Right atrium auricular region (tissue), 2 donors: ENCODE results near the gene GOLGA6L7. TPM values are rescaled to one million over a fixed set of nuclear protein-coding genes. Genes with fewer than 3 reads are reported as not detected.

Experiments used
- DNase-seq: peaks from one replicate; pipeline ENCODE4 v3.0.0-alpha.2; 2019; ENCODE audit warnings: low spot score
- H3K27ac ChIP-seq, 2 donors: fragments of 200-600 bp; sonication (generic); 1 replicate in 1 of 2; 2 replicates in 1 of 2; pipeline ENCODE4 v1.5.1; 2016 to 2019
- H3K27me3 ChIP-seq, 2 donors: fragments of 200-600 bp; sonication (generic); one replicate each; pipeline versions ENCODE4 v1.5.1 to v1.6.0; 2017 to 2019
- H3K36me3 ChIP-seq: fragments of 200-600 bp; sonication (generic); one replicate; pipeline ENCODE4 v1.5.1; 2016
- H3K4me1 ChIP-seq, 2 donors: fragments of 200-600 bp; sonication (generic); one replicate each; pipeline versions ENCODE4 v1.5.1 to v1.6.0; 2017 to 2019
- H3K4me3 ChIP-seq, 2 donors: fragments of 200-600 bp; sonication (generic); 1 replicate in 1 of 2; 2 replicates in 1 of 2; pipeline ENCODE4 v1.5.1; 2017 to 2019; ENCODE audit warnings: mild to moderate bottlenecking in 1 of 2, moderate library complexity in 1 of 2
- H3K9me3 ChIP-seq, 2 donors: fragments of 200-600 bp; sonication (generic); one replicate each; pipeline ENCODE4 v1.5.1; 2019
- total RNA-seq, 2 donors: library from RNA; depleted of rRNA; stranded (reverse); fragments of >200 nt; gene quantifications; one replicate each; pipeline ENCODE4 v1.1.0, GENCODE V29; 2016
- TF ChIP-seq, protein P1 (sequence below), 2 donors: fragments of 200-600 bp; sonication (generic); IDR thresholded peaks; one replicate each; pipeline ENCODE4 v1.5.1; 2019; ENCODE audit warnings: antibody characterized with exemption in 2 of 2

The GOLGA6L7 gene
- total RNA-seq, 2 donors from 2014 or later, result not detected

DNA sequence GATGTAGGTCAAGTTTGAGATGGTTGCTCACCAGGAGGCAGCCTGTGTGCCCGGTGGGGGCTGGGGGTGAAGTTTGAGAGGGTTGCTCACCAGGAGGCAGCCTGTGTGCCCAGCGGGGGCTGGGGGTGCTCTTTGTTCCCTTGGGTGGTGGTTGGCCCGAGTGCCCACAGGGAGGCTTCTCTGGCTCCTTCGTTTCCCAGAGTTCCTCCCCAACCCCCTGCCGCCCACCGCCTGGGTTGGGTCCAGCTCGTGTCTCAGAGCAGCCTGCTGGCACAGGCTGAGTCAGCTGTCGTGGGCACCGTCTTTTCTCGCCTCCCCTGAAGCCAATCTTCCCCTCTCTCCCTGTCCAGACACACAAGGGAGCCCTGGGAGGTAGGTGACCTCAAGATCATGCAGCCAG lies 40.5 kb upstream of the GOLGA6L7 start:
- TF ChIP-seq, protein P1, sequence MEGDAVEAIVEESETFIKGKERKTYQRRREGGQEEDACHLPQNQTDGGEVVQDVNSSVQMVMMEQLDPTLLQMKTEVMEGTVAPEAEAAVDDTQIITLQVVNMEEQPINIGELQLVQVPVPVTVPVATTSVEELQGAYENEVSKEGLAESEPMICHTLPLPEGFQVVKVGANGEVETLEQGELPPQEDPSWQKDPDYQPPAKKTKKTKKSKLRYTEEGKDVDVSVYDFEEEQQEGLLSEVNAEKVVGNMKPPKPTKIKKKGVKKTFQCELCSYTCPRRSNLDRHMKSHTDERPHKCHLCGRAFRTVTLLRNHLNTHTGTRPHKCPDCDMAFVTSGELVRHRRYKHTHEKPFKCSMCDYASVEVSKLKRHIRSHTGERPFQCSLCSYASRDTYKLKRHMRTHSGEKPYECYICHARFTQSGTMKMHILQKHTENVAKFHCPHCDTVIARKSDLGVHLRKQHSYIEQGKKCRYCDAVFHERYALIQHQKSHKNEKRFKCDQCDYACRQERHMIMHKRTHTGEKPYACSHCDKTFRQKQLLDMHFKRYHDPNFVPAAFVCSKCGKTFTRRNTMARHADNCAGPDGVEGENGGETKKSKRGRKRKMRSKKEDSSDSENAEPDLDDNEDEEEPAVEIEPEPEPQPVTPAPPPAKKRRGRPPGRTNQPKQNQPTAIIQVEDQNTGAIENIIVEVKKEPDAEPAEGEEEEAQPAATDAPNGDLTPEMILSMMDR (IDR thresholded peaks at IDR 0.05), result no peak
- Histone ChIP-seq H3K4me1 (peaks cover 0 to 13% of the 10 kb centered on the region in 2 donors), H3K27me3 (peaks cover 0 to 8% of the 10 kb centered on the region in 2 donors), H3K36me3 (no peaks in the 10 kb centered on the region), H3K9me3 (no peaks in the 10 kb centered on the region), H3K27ac (no peak overlapping the region), H3K4me3 (no peak overlapping the region)
- DNase-seq, result no peak

DNA sequence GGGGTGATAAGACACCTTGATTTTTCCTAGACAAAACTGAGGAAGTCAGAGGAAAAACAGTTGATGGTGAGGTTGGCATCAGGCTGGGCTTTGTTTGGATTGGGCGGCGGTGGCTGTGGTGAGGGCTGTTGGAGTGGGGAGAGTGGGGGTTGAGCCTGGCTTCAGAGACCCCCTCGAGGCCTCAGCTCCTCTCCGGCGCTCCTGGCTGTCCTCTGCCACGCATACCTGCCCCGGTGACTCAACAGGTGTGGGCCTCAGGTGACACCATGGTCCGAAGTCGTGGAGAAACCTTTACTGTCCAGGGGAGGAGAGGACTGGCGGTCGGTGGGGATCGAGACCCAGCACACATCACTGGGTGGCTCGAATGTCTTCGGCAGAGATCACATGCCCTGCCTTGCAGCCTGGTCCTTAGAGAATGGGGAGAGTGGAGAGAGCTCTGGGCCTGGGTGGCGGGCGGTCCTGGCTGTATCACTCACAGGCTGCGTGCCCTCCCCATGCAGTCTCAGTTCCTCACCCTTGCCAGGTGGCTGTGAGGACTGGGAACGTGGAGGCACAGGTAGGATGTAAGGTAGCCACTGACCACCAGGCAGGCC lies 40.0 kb upstream of the GOLGA6L7 start:
- Histone ChIP-seq H3K27ac (no peak overlapping the region), H3K4me3 (no peak overlapping the region), H3K4me1 (peaks cover 0 to 13% of the 10 kb centered on the region in 2 donors), H3K36me3 (no peaks in the 10 kb centered on the region), H3K27me3 (peaks cover 0 to 8% of the 10 kb centered on the region in 2 donors), H3K9me3 (no peaks in the 10 kb centered on the region)
- no peak for DNase-seq
- TF ChIP-seq, protein P1 (IDR thresholded peaks at IDR 0.05), result no peak

DNA sequence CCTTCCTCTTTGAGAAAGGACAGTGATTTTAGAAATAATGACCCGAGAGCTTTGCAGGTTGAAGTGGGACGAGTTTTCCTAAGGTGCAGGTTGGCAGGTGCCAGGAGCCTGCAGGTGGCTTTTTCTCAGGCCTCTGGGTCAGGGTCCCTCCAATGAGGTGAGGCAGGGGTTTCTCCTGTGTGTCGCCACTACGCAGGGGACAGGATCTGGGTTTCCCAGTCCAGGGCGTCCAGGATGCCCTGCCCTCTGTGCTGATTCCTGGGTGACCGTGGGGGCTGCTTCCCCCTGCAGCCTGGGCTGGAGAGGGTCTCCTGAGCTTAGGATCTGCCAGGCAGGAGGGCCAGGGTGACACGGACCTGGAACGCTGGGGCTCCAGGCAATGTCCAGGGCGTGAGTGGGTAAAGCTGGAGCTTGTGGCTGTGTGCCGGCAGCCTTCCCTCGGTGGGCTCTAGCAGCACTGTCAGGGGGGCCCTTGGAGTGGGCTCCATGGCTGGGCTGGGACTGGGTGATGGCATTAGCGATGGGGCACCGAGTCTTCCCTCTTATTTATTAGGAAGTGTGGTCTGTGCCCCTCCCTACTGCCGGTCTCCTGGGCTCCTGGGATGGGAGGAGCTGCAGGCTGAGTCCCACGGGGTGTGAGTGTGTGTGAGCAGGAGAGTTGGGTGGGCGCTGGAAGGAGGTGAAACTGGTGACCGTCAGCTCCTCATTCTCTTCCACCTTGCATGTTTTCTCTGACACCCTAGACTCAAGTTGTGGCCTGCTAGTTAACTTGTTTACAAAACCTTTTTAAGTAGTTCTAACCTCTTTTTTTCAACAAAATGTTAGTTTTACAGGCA lies 39.1 kb upstream of the GOLGA6L7 start:
- Histone ChIP-seq H3K4me1 (peaks cover 0 to 13% of the 10 kb centered on the region in 2 donors), H3K4me3 (no peak overlapping the region), H3K9me3 (no peaks in the 10 kb centered on the region), H3K27me3 (peaks cover 0 to 8% of the 10 kb centered on the region in 2 donors), H3K36me3 (no peaks in the 10 kb centered on the region), H3K27ac (no peak overlapping the region)
- no peak for DNase-seq
- TF ChIP-seq, protein P1 (IDR thresholded peaks at IDR 0.05), result no peak

DNA sequence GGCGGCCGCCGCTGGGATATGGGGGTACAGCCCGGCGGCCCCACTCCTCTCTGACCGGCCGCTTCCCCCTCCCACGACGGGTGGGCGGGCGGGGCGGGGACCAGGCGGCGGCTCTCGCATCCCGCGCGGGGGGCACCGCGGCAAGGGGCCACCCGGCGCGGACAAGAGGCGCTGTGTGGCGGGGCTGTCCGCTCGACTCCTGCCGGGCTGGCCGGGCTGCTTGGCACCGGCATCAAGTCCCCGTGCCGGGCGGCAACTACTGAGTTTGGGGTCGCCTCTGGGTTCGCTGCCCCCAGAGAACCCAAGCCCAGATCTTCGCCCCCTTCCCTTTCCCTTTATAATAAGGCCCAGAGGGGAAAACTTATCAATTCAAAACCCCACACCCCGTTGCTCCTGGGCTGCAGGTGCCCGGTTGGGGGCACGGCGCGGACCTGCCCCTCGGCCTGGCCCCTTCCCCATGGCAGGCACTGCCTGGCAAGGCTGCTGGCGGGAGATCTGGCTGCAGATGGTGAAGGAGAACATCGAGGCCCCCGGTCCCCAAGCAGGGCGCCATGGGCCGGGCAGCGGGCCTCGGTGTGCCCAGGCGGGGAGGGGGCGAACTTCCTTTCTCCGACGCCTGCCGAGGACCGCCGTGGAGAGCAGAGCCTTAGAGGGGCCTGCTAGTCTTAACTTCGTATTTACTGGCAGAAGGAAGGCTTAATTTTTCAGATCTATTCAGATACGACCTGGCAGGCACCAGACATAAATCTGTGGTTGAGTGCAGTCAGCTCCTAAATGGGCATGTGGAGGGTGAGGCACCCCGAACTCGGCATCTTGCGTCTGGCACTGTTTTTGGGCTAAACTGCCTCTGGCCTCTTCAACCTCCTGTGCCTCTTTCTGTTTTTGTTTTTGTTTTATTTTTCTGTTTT lies 38.2 kb upstream of the GOLGA6L7 start:
- Histone ChIP-seq H3K4me3 (peak overlapping the region; percentile 34 to 53), H3K36me3 (no peaks in the 10 kb centered on the region), H3K9me3 (no peaks in the 10 kb centered on the region), H3K27me3 (peaks cover 0 to 8% of the 10 kb centered on the region in 2 donors), H3K4me1 (peaks cover 0 to 13% of the 10 kb centered on the region in 2 donors), H3K27ac (no peak overlapping the region)
- TF ChIP-seq, protein P1 (IDR thresholded peaks at IDR 0.05), result no peak
- DNase-seq, result no peak

DNA sequence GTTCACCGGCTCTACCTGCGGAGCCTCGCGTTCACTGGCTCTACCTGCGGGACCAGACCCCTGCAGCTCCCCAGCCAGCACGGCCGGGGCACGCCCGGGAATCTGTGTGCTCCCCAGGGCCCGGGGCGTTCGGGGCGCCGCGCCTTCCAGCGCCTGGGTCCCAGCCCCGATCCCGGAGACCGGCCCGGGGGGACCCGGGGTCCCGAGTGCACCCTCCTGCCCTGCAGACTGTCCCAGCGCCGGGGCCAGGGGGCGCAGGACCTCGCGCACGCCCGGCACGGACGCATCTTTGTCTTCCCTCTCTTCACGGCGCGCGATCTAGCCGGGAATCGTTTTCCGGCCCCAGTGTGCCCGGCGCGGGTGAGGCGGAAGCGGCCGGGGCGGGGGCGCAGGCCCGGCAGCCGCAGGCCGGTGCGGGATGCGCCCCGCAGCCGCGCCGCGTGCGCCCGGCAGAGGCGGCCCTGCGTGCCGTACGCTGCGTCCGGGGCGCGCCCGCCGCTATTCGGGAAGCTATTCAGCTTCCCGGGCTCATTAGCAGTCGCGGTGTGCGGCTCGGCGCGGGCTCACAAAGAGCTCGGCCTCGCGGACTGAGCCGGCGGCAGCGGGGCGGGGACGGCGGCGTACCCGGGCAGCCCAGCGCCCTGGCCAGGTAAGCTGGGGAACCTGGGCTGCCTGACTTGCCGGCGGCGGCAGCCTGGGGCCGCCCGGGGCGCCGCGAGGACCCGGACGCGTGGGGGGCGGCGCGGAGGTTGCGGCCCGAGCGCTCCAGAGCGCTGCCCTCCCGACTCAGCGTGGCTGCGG lies 37.4 kb upstream of the GOLGA6L7 start, which contains the start of gene APBA2:
Gene APBA2 (plus strand): TSS at position 345 of the 801 bp plus-strand sequence. CDS start 167,911 bp downstream, outside the sequence.
- Histone ChIP-seq H3K27me3 (peaks cover 0 to 8% of the 10 kb centered on the region in 2 donors), H3K4me3 (peak within 1 kb of the TSS; percentile 34 to 53), H3K36me3 (no peaks in the 10 kb centered on the region), H3K9me3 (no peaks in the 10 kb centered on the region), H3K4me1 (peaks cover 0 to 13% of the 10 kb centered on the region in 2 donors), H3K27ac (no peak within 1 kb of the TSS)
- TF ChIP-seq, protein P1 (IDR thresholded peaks at IDR 0.05), result no peak
- no peak for DNase-seq
